Measurements from ENCODE around the gene ADAMTSL1. TPM values are rescaled to one million over a fixed set of nuclear protein-coding genes. Genes with fewer than 3 reads are reported as not detected.

ADAMTSL1 gene
- total RNA-seq, 1 donor from 2014 or later, result 21.2 TPM

- no peak for DNase-seq (ENCODE audit: low read depth)
Measured at GRCh38 chr9:18759827-18760226, 285.9 kb downstream of the ADAMTSL1 start.

DNA sequence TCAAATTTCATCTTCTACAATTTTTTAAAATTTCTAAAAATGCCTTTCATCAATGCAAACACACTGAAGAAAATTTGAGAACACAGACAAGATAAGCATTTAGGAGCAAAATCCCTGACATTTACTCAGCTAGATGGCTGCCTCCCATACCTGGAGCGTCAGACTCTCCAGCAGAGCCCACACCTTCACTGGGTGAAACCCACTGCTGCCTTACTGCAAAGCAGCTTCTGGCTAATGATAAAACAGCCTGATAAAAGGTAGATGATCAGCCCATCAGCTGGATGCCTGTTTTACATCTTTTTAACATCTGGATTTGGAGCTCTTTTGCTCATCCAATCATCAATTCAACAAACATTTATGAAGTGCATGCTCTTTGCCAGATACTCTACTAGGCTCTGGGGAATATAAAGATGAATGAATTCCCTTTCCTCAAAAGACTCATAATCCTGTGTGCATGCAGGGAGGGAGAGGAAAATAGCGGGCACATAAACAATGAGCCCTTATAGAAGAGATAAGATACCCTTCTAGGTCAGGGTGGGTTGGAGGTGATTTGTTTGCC, 287.9 kb downstream of the ADAMTSL1 start:
- DNase-seq (ENCODE audit: low read depth), result no peak

- DNase-seq (ENCODE audit: low read depth), result no peak
Measured at GRCh38 chr9:18766989-18767550, 293.1 kb downstream of the ADAMTSL1 start.

DNA sequence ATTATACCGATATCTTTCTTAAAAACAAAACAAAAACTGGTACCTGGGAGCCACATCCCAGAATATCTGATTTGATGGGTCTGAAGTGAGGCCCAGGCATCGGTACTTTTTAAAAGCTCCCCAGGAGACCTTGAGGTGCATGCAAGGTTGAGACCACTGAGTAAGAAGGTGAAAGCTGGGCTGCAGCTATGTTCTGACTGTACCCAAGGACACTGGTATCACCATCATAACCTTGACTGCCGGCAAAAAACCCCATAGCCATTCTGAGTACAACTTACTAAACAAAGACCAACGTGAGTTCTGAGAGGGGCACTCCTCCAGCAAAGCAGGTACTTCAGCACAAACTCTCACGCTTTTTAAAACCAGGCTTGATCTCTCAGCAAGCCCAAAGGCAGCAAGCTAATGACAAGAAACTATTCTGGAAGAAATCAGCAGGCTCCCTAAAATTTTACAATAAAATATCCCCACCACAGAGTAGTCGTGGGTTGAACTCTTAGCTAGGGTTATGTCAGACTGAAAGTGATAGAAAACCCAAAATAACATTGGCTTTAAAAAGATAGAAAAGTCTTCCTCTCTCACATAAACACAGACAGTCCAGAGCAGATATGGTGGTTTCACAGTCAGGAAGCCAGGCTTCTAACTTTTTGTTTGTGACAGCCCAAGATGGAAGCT, 295.1 kb downstream of the ADAMTSL1 start:
- DNase-seq (ENCODE audit: low read depth), result no peak

DNA sequence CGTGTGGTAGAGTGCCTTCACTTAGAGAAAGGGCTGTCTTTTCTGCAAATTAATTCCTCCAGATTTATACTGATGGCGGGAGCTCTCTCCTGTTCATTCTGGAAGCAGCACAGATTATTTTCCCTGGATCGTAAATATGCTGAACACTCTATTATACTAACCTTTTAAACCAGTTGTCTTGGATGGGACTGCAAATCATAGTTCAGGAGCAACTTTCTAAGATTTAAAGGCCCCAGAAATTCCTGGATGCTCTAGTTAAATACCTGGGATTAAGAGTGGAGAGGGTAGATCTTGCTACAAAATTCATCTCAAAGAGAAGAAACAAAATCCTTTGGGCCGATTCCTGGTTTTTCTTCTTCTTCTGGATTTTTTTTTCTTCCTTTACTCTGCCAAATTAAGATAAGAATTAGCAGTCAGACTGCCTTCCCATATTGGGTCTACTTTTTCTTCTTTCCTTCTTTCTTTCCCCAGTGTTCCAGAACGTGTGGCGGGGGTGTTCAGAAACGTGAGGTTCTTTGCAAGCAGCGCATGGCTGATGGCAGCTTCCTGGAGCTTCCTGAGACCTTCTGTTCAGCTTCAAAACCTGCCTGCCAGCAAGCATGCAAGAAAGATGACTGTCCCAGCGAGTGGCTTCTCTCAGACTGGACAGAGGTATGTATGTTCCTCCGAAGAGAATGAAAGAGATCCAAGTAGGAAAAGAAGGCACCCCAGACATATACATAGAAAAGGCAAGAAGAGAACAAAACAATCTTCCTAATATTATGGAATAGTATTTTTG, 296.4 kb downstream of the ADAMTSL1 start:
- no peak for DNase-seq (ENCODE audit: low read depth)

GRCh38 chr9:18771011-18771410, 297.1 kb downstream of the ADAMTSL1 start:
- no peak for DNase-seq (ENCODE audit: low read depth)

GRCh38 chr9:18771763-18772162, 297.8 kb downstream of the ADAMTSL1 start:
- DNase-seq (ENCODE audit: low read depth), result no peak

DNA sequence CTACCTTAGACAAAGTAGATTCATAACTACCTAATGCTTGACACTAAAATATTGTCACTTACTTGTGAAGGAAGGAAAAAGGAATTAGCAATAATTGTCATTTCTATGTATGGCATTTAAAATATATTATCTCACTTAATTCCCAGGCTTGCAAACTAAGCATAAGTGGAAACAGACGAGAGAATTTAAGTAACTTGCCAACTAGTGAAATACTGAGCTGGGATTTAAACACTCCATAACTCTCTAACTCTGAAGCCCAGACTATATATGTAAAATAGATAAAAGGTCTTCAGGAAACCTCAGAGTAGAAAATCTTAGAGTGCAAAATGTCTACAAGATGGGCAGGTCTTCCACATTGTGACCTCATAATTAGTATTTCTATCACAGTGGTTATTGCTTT, 301.3 kb downstream of the ADAMTSL1 start:
- DNase-seq (ENCODE audit: low read depth), result no peak

DNA sequence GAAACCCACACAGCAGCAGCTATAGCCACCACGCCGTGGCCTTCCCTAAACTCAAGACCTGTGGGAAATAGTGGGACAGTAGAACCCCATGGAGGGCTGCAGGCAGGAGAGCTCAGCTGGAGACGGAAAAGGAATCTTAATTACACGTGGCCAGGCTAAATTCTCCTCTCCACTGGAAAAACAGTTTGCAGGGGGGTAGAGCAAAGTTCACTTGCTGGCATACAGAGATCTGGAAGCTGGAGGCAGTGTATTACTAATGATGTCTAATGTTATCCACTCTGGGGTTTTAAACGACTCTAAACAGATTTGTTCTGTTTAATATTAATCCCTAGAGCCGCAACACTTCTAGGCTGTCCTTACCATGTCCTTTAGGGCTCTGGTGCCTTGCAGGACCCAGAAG, 302.0 kb downstream of the ADAMTSL1 start:
- DNase-seq (ENCODE audit: low read depth), result no peak

DNA sequence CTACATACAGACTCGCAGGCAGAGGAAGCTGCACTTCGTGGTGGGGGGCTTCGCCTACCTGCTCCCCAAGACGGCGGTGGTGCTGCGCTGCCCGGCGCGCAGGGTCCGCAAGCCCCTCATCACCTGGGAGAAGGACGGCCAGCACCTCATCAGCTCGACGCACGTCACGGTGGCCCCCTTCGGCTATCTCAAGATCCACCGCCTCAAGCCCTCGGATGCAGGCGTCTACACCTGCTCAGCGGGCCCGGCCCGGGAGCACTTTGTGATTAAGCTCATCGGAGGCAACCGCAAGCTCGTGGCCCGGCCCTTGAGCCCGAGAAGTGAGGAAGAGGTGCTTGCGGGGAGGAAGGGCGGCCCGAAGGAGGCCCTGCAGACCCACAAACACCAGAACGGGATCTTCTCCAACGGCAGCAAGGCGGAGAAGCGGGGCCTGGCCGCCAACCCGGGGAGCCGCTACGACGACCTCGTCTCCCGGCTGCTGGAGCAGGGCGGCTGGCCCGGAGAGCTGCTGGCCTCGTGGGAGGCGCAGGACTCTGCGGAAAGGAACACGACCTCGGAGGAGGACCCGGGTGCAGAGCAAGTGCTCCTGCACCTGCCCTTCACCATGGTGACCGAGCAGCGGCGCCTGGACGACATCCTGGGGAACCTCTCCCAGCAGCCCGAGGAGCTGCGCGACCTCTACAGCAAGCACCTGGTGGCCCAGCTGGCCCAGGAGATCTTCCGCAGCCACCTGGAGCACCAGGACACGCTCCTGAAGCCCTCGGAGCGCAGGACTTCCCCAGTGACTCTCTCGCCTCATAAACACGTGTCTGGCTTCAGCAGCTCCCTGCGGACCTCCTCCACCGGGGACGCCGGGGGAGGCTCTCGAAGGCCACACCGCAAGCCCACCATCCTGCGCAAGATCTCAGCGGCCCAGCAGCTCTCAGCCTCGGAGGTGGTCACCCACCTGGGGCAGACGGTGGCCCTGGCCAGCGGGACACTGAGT, 303.2 kb downstream of the ADAMTSL1 start:
- no peak for DNase-seq (ENCODE audit: low read depth)

- DNase-seq (ENCODE audit: low read depth), result peak; percentile 52
Measured at GRCh38 chr9:18778147-18778546, 304.2 kb downstream of the ADAMTSL1 start.

DNA sequence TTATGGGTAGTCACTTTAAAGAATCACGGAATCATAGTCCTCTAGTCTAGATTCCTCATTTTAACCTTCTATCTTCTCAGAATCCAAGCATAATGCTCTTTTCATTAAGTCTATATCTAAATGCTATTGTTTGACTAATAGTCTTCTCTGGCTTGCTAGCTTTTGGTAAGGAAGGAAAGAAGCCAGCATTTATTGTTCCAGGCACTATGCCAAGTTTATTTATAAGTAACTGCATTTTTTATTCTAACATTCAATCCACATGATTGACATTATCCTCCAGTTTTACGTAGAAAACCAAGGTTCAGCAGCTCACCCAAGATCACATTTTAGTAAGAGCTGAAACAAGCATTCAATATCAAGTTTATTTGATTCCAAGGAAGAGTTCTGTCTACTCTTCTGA, 304.9 kb downstream of the ADAMTSL1 start:
- no peak for DNase-seq (ENCODE audit: low read depth)

DNA sequence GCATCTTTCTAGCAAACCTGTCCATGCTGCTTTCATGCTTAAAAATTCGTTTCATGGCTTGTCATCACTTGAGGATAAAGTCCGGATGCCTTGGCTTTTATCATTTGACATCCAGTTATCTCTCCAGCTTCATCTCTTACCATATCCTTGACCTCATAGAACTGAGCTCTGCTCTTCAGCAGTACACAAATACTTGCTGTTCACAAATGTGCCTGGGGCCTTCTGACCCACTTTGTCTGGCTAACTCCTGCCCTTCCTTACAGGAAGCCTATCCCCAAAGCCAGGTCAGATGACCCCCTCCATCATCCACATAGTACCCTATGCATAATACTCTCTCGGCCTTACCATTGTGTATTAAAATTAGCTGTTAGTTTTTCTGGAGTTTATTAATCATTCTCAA, 310.0 kb downstream of the ADAMTSL1 start:
- DNase-seq (ENCODE audit: low read depth), result no peak

- no peak for DNase-seq (ENCODE audit: low read depth)
Measured at GRCh38 chr9:18785604-18786003, 311.7 kb downstream of the ADAMTSL1 start.

- peak; percentile 27 for DNase-seq (ENCODE audit: low read depth)
Measured at GRCh38 chr9:18786196-18786595, 312.2 kb downstream of the ADAMTSL1 start.

GRCh38 chr9:18786911-18787650, 313.1 kb downstream of the ADAMTSL1 start:
- DNase-seq (ENCODE audit: low read depth), result peak; percentile 23

GRCh38 chr9:18788256-18788655, 314.3 kb downstream of the ADAMTSL1 start:
- DNase-seq (ENCODE audit: low read depth), result no peak

GRCh38 chr9:18791074-18791473, 317.1 kb downstream of the ADAMTSL1 start:
- peak; percentile 14 for DNase-seq (ENCODE audit: low read depth)

GRCh38 chr9:18793122-18793521, 319.2 kb downstream of the ADAMTSL1 start:
- DNase-seq (ENCODE audit: low read depth), result peak; percentile 18
